ENCODE measurements around the gene SSH3.

DNA sequence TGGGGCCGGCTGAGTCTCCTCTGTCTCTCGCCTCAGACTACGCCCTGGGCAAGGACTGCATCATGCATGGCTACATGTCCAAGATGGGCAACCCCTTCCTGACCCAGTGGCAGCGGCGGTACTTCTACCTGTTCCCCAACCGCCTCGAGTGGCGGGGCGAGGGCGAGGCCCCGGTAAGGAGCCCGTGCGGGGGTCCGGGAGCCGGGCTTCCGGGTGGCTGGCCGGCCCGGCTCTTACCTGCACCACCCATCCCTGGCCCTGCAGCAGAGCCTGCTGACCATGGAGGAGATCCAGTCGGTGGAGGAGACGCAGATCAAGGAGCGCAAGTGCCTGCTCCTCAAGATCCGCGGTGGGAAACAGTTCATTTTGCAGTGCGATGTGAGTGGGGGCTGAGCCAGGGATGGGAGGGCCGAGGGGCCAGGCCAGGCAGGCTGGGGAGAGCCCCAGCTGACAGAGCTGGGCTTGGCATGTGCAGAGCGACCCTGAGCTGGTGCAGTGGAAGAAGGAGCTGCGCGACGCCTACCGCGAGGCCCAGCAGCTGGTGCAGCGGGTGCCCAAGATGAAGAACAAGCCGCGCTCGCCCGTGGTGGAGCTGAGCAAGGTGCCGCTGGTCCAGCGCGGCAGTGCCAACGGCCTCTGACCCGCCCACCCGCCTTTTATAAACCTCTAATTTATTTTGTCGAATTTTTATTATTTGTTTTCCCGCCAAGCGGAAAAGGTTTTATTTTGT lies 18.4 kb upstream of the SSH3 start:
- TF ChIP-seq CTCF (conservative IDR thresholded peaks at IDR 0.05; ENCODE audit: low read depth, low read length), result no peak
- no peak for TF ChIP-seq POLR2A (IDR thresholded peaks at IDR 0.05; ENCODE audit: low read depth, low read length)
- no peak for TF ChIP-seq RFX5 (IDR thresholded peaks at IDR 0.05; ENCODE audit: low read depth, low read length)
